ENCODE results near the gene EHD4.

Gene EHD4

GRCh38 chr15:41895491-41895890 is 76.9 kb downstream of the EHD4 start:
- DNase-seq (ENCODE audit: low read depth, low spot score): no peak
- H3K4me3 ChIP-seq (ENCODE audit: low read depth, low read length): no peak overlapping the region

GRCh38 chr15:41894791-41895463 is 77.4 kb downstream of the EHD4 start:
- no peak overlapping the region for H3K4me3 ChIP-seq (ENCODE audit: low read depth, low read length)
- peak; percentile 27 for TF ChIP-seq CTCF (IDR thresholded peaks at IDR 0.05; ENCODE audit: low read depth, low read length)
- in situ Hi-C loops (cut with HindIII; ENCODE audit: low sequenced_read_pairs): no loop called here
- peak; percentile 75 for DNase-seq (ENCODE audit: low read depth, low spot score)

More at GRCh38 chr15:41895491-41895890, 76.9 kb downstream of the EHD4 start:
- in situ Hi-C loops (cut with HindIII; ENCODE audit: low sequenced_read_pairs): no loop called here
- TF ChIP-seq CTCF (IDR thresholded peaks at IDR 0.05; ENCODE audit: low read depth, low read length): no peak

GRCh38 chr15:41894251-41894790 is 78.0 kb downstream of the EHD4 start:
- no peak overlapping the region for H3K4me3 ChIP-seq (ENCODE audit: low read depth, low read length)
- in situ Hi-C loops (cut with HindIII; ENCODE audit: low sequenced_read_pairs): no loop called here

DNA sequence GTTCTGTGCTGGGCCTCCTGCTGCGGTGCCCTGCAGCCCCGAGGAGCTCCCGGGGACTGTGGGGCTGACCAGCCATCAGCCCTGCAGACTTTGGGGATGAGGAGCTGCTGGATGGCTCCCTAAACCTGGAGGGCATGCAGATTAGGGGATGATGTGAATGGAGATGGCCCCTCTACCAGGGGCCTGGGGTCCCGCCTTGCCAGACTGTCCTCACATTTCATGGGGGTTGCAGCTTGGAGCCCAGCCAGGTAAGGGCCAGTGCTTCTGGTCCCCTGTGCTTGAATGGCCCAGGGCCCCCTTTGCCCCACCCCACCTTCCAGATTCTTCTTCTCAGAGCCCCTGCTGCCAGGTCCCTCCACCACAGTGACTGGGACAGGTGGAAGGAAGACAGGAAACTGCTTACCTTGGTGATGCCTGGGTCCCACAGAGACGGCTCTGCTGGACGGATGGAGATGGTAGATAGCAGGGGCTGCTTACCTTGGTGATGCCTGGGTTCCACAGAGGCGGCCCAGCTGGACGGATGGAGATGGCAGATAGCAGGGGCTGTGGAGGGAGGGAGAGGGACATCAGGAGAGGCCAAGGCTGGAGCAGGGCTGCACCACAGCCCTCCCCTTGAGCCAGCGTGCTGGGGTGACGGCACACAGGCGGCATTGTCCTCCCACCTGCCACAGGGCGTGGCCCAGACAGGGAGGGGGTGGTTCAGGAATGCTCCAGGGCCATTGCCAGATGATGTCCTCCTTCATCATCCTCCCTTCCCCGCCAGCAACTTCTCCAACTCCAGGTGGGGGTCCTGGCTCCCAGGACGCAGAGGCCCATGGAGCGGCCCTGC is 78.7 kb downstream of the EHD4 start, which contains the start of gene SPTBN5:
Gene SPTBN5, minus strand, starts transcription at position 632 of the 829 bp plus-strand sequence. Its CDS starts 556 bp downstream, at position 76.
- no peak within 1 kb of the TSS for H3K4me3 ChIP-seq (ENCODE audit: low read depth, low read length)
- TF ChIP-seq CTCF (IDR thresholded peaks at IDR 0.05; ENCODE audit: low read depth, low read length): no peak
- in situ Hi-C loops (cut with HindIII; ENCODE audit: low sequenced_read_pairs): no loop called here
- no peak for DNase-seq (ENCODE audit: low read depth, low spot score)

More at GRCh38 chr15:41894251-41894790, 78.0 kb downstream of the EHD4 start:
- no peak for TF ChIP-seq CTCF (IDR thresholded peaks at IDR 0.05; ENCODE audit: low read depth, low read length)
- no peak for DNase-seq (ENCODE audit: low read depth, low spot score)

DNA sequence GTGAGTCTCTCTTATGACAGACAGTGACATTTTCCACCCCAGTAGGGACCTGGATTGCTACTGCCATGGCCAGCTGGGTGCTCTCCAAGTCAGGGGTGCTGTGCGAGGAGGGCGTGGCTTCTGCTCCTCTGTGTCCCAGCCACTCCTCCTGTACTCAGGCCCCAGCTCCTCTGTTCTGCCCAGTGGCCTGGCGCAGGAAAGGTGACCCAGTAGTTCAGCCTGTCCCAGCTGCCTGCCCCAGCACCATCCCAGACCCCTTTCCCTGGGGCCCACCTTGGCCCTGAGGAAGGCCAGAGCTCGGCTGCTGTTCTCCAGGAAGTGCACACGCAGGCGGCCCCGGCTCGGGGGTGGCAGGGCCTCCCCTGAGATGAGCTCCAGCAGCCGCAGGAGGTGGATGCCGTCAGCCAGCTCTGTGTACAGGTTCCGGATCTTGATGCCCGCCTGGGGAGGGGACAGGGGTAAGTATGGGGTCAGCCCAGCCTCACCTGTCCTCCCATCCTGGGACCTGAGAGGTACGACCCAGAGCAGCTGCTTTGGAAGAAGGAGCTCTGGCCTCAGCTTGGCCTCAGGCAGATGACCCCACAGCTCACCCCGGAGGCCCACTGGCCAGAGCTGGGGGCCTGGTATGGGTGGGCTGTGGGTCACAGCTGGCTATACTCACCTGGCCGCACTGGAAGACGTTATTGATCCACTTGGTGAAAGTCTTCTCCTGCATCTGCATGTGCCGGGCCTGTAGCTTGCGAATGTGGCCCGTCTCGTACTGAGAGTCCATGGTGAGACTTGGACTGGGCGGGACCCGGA is 79.5 kb downstream of the EHD4 start:
- TF ChIP-seq CTCF (IDR thresholded peaks at IDR 0.05; ENCODE audit: low read depth, low read length): no peak
- H3K4me3 ChIP-seq (ENCODE audit: low read depth, low read length): no peak overlapping the region
- in situ Hi-C loops (cut with HindIII; ENCODE audit: low sequenced_read_pairs): no loop called here
- DNase-seq (ENCODE audit: low read depth, low spot score): no peak

GRCh38 chr15:41891946-41892345 is 80.4 kb downstream of the EHD4 start:
- H3K4me3 ChIP-seq (ENCODE audit: low read depth, low read length): no peak overlapping the region
- DNase-seq (ENCODE audit: low read depth, low spot score): no peak
- in situ Hi-C loops (cut with HindIII; ENCODE audit: low sequenced_read_pairs): no loop called here
- TF ChIP-seq CTCF (IDR thresholded peaks at IDR 0.05; ENCODE audit: low read depth, low read length): no peak
